Endothelial cell (in vitro differentiated cells): ENCODE results near the gene MND1. TPM values are rescaled to one million over a fixed set of nuclear protein-coding genes. Genes with fewer than 3 reads are reported as not detected.
"Not testable (repeated sequence)": the region's sequence is repeated elsewhere in the genome, so short reads cannot be mapped to it uniquely, and the experiment has no call there.

Source experiments
- DNase-seq: peaks from one replicate; pipeline ENCODE4 v3.0.0; 2021; ENCODE audit warnings: low spot score
- H3K27ac Mint-ChIP-seq: one replicate; pipeline ENCODE4 v1.8.0; 2021; ENCODE audit warnings: mixed read lengths, inconsistent platforms; ENCODE audit not compliant: unreplicated experiment
- H3K27me3 Mint-ChIP-seq: one replicate; pipeline ENCODE4 v1.8.0; 2021; ENCODE audit warnings: mild to moderate bottlenecking, moderate library complexity, mixed read lengths, inconsistent platforms; ENCODE audit not compliant: unreplicated experiment
- H3K36me3 Mint-ChIP-seq: one replicate; pipeline ENCODE4 v1.8.0; 2021; ENCODE audit warnings: mild to moderate bottlenecking, low read depth, mixed read lengths, inconsistent platforms; ENCODE audit not compliant: unreplicated experiment
- H3K4me1 Mint-ChIP-seq: one replicate; pipeline ENCODE4 v1.8.0; 2021; ENCODE audit warnings: mild to moderate bottlenecking, mixed read lengths, inconsistent platforms; ENCODE audit not compliant: unreplicated experiment
- H3K4me3 Mint-ChIP-seq: one replicate; pipeline ENCODE4 v1.8.0; 2021; ENCODE audit warnings: mild to moderate bottlenecking, mixed read lengths, inconsistent platforms; ENCODE audit not compliant: unreplicated experiment
- H3K9me3 Mint-ChIP-seq: one replicate; pipeline ENCODE4 v1.8.0; 2021; ENCODE audit warnings: mixed read lengths, inconsistent platforms; ENCODE audit not compliant: unreplicated experiment
- CTCF ChIP-seq: fragments of 200-600 bp; sonication (generic); IDR thresholded peaks from one replicate; pipeline ENCODE4 v1.5.0; 2021; ENCODE audit warnings: antibody characterized with exemption; ENCODE audit not compliant: unreplicated experiment
- total RNA-seq: library from RNA; stranded (reverse); fragmentation: NEBNext Ultra II Directional; extraction: Animal tissue kit (Norgen Biotek cat#: 25700); gene quantifications from one replicate; pipeline ENCODE4 v1.2.1, GENCODE V29; 2021; ENCODE audit not compliant: unreplicated experiment

The MND1 gene
- total RNA-seq, 1 donor from 2014 or later = 5.5 TPM

- Mint-ChIP-seq H3K36me3 (peaks cover 9% of the 10 kb centered on the region), H3K4me1 (peaks cover 19% of the 10 kb centered on the region), H3K27ac (no peak overlapping the region), H3K9me3 (no peaks in the 10 kb centered on the region), H3K4me3 (no peak overlapping the region), H3K27me3 (no peaks in the 10 kb centered on the region)
- no peak for TF ChIP-seq CTCF
- no peak for DNase-seq
Observed at GRCh38 chr4:153409924-153410501, 65.5 kb downstream of the MND1 start.

- DNase-seq = no peak
- H3K27ac Mint-ChIP-seq = peak overlapping the region; percentile 42
- no peaks in the 10 kb centered on the region for H3K36me3 Mint-ChIP-seq
- no peak overlapping the region for H3K4me3 Mint-ChIP-seq
- no peaks in the 10 kb centered on the region for H3K27me3 Mint-ChIP-seq
- no peaks in the 10 kb centered on the region for H3K9me3 Mint-ChIP-seq
- H3K4me1 Mint-ChIP-seq = peaks cover 19% of the 10 kb centered on the region
- no peak for TF ChIP-seq CTCF
Observed at GRCh38 chr4:153413842-153414241, 69.4 kb downstream of the MND1 start.

GRCh38 chr4:153416456-153416855, 72.0 kb downstream of the MND1 start:
- not testable (repeated sequence) for H3K9me3 Mint-ChIP-seq, DNase-seq, H3K36me3 Mint-ChIP-seq, H3K27ac Mint-ChIP-seq, H3K27me3 Mint-ChIP-seq, H3K4me3 Mint-ChIP-seq
- peaks cover 11% of the 10 kb centered on the region for H3K4me1 Mint-ChIP-seq

- H3K27me3 Mint-ChIP-seq = no peaks in the 10 kb centered on the region
- no peak overlapping the region for H3K27ac Mint-ChIP-seq
- no peak for DNase-seq
- TF ChIP-seq CTCF = no peak
- no peaks in the 10 kb centered on the region for H3K36me3 Mint-ChIP-seq
- H3K4me1 Mint-ChIP-seq = peaks cover 7% of the 10 kb centered on the region
- H3K9me3 Mint-ChIP-seq = no peaks in the 10 kb centered on the region
- H3K4me3 Mint-ChIP-seq = no peak overlapping the region
Observed at GRCh38 chr4:153418121-153418520, 73.6 kb downstream of the MND1 start.

- no peaks in the 10 kb centered on the region for H3K9me3 Mint-ChIP-seq
- no peak for TF ChIP-seq CTCF
- peaks cover 4% of the 10 kb centered on the region for H3K4me1 Mint-ChIP-seq
- no peak overlapping the region for H3K4me3 Mint-ChIP-seq
- no peak for DNase-seq
- H3K36me3 Mint-ChIP-seq = no peaks in the 10 kb centered on the region
- no peak overlapping the region for H3K27ac Mint-ChIP-seq
- no peaks in the 10 kb centered on the region for H3K27me3 Mint-ChIP-seq
Observed at GRCh38 chr4:153418558-153418957, 74.1 kb downstream of the MND1 start.

GRCh38 chr4:153419029-153419428, 74.5 kb downstream of the MND1 start:
- Mint-ChIP-seq H3K9me3 (no peaks in the 10 kb centered on the region), H3K4me1 (no peaks in the 10 kb centered on the region), H3K27me3 (no peaks in the 10 kb centered on the region), H3K36me3 (no peaks in the 10 kb centered on the region), H3K27ac (no peak overlapping the region), H3K4me3 (no peak overlapping the region)
- no peak for DNase-seq
- no peak for TF ChIP-seq CTCF
